ENCODE data around the gene CFAP221. TPM values are rescaled to one million over a fixed set of nuclear protein-coding genes. Genes with fewer than 3 reads are reported as not detected.

Gene CFAP221
- total and polyA plus RNA-seq, 2 experiments from 2014 or later = 0.42 to 0.65 TPM

DNA sequence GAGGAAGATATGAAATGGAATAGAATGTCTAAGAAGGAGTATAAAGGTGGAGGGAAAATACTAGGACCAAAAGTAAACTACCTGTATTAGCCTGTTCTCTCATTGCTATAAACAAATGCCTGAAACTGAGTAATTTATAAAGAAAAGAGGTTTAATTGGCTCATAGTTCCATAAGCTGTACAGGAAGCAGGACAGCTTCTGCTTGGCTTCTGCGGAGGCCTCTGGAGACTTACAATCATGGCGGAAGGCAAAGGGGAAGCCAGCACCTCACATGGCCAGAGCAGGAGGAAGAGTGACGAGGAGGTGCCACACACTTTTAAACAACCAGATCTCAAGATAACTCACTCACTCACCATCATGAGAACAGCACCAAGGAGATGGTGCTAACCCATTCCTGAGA is 101.9 kb downstream of the CFAP221 start:
- no peaks in the 10 kb centered on the region for H3K36me3 Mint-ChIP-seq (ENCODE audit: low read depth)
- H3K36me3 ChIP-seq (ENCODE audit: insufficient read depth) = no peaks in the 10 kb centered on the region
- no peaks in the 10 kb centered on the region for H3K27me3 ChIP-seq (ENCODE audit: insufficient read depth)
- DNase-seq (ENCODE audit: low spot score) (no peak), ATAC-seq (no peak)
- no peaks in the 10 kb centered on the region for H3F3A ChIP-seq (replicated peaks; ENCODE audit: low read depth)
- H3K79me2 ChIP-seq (replicated peaks; ENCODE audit: insufficient read depth) = no peaks in the 10 kb centered on the region
- H3K9me2 ChIP-seq (ENCODE audit: insufficient read depth) = no peaks in the 10 kb centered on the region
- H3K4me1 Mint-ChIP-seq = peaks cover 9% of the 10 kb centered on the region; the same call in 2 of the 3 replicates
- TF ChIP-seq CREB1 (CRISPR knock-in tag; IDR thresholded peaks at IDR 0.05; ENCODE audit: low read depth) (no peak), NANOG (IDR thresholded peaks at IDR 0.05; ENCODE audit: borderline replicate concordance) (no peak), EZH2phosphoT487 (IDR thresholded peaks at IDR 0.05; ENCODE audit: unreplicated experiment) (no peak), EZH2 (IDR thresholded peaks at IDR 0.05; ENCODE audit: low read depth, unreplicated experiment) (no peak), ZNF114 (CRISPR knock-in tag; IDR thresholded peaks at IDR 0.05) (no peak), ZNF331 (CRISPR knock-in tag; IDR thresholded peaks at IDR 0.05; ENCODE audit: low read depth) (no peak), POLR2AphosphoS5 (IDR thresholded peaks at IDR 0.05; ENCODE audit: low read depth) (no peak), STAT1 (IDR thresholded peaks at IDR 0.05; ENCODE audit: unreplicated experiment) (no peak), JUNB (IDR thresholded peaks at IDR 0.05; ENCODE audit: unreplicated experiment) (no peak)
- TF ChIP-seq, protein P1, sequence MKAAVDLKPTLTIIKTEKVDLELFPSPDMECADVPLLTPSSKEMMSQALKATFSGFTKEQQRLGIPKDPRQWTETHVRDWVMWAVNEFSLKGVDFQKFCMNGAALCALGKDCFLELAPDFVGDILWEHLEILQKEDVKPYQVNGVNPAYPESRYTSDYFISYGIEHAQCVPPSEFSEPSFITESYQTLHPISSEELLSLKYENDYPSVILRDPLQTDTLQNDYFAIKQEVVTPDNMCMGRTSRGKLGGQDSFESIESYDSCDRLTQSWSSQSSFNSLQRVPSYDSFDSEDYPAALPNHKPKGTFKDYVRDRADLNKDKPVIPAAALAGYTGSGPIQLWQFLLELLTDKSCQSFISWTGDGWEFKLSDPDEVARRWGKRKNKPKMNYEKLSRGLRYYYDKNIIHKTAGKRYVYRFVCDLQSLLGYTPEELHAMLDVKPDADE (IDR thresholded peaks at IDR 0.05) = no peak
- TF ChIP-seq, protein P2, sequence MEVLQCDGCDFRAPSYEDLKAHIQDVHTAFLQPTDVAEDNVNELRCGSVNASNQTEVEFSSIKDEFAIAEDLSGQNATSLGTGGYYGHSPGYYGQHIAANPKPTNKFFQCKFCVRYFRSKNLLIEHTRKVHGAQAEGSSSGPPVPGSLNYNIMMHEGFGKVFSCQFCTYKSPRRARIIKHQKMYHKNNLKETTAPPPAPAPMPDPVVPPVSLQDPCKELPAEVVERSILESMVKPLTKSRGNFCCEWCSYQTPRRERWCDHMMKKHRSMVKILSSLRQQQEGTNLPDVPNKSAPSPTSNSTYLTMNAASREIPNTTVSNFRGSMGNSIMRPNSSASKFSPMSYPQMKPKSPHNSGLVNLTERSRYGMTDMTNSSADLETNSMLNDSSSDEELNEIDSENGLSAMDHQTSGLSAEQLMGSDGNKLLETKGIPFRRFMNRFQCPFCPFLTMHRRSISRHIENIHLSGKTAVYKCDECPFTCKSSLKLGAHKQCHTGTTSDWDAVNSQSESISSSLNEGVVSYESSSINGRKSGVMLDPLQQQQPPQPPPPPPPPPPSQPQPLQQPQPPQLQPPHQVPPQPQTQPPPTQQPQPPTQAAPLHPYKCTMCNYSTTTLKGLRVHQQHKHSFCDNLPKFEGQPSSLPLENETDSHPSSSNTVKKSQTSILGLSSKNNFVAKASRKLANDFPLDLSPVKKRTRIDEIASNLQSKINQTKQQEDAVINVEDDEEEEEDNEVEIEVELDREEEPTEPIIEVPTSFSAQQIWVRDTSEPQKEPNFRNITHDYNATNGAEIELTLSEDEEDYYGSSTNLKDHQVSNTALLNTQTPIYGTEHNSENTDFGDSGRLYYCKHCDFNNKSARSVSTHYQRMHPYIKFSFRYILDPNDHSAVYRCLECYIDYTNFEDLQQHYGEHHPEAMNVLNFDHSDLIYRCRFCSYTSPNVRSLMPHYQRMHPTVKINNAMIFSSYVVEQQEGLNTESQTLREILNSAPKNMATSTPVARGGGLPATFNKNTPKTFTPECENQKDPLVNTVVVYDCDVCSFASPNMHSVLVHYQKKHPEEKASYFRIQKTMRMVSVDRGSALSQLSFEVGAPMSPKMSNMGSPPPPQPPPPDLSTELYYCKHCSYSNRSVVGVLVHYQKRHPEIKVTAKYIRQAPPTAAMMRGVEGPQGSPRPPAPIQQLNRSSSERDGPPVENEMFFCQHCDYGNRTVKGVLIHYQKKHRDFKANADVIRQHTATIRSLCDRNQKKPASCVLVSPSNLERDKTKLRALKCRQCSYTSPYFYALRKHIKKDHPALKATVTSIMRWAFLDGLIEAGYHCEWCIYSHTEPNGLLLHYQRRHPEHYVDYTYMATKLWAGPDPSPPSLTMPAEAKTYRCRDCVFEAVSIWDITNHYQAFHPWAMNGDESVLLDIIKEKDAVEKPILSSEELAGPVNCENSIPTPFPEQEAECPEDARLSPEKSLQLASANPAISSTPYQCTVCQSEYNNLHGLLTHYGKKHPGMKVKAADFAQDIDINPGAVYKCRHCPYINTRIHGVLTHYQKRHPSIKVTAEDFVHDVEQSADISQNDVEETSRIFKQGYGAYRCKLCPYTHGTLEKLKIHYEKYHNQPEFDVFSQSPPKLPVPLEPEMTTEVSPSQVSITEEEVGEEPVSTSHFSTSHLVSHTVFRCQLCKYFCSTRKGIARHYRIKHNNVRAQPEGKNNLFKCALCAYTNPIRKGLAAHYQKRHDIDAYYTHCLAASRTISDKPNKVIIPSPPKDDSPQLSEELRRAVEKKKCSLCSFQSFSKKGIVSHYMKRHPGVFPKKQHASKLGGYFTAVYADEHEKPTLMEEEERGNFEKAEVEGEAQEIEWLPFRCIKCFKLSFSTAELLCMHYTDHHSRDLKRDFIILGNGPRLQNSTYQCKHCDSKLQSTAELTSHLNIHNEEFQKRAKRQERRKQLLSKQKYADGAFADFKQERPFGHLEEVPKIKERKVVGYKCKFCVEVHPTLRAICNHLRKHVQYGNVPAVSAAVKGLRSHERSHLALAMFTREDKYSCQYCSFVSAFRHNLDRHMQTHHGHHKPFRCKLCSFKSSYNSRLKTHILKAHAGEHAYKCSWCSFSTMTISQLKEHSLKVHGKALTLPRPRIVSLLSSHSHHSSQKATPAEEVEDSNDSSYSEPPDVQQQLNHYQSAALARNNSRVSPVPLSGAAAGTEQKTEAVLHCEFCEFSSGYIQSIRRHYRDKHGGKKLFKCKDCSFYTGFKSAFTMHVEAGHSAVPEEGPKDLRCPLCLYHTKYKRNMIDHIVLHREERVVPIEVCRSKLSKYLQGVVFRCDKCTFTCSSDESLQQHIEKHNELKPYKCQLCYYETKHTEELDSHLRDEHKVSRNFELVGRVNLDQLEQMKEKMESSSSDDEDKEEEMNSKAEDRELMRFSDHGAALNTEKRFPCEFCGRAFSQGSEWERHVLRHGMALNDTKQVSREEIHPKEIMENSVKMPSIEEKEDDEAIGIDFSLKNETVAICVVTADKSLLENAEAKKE (CRISPR knock-in tag; IDR thresholded peaks at IDR 0.05) = no peak
- TF ChIP-seq, protein P3, sequence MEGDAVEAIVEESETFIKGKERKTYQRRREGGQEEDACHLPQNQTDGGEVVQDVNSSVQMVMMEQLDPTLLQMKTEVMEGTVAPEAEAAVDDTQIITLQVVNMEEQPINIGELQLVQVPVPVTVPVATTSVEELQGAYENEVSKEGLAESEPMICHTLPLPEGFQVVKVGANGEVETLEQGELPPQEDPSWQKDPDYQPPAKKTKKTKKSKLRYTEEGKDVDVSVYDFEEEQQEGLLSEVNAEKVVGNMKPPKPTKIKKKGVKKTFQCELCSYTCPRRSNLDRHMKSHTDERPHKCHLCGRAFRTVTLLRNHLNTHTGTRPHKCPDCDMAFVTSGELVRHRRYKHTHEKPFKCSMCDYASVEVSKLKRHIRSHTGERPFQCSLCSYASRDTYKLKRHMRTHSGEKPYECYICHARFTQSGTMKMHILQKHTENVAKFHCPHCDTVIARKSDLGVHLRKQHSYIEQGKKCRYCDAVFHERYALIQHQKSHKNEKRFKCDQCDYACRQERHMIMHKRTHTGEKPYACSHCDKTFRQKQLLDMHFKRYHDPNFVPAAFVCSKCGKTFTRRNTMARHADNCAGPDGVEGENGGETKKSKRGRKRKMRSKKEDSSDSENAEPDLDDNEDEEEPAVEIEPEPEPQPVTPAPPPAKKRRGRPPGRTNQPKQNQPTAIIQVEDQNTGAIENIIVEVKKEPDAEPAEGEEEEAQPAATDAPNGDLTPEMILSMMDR (conservative IDR thresholded peaks at IDR 0.05; ENCODE audit: low read depth in 2 of 2) = no peak
- TF ChIP-seq, protein P4, sequence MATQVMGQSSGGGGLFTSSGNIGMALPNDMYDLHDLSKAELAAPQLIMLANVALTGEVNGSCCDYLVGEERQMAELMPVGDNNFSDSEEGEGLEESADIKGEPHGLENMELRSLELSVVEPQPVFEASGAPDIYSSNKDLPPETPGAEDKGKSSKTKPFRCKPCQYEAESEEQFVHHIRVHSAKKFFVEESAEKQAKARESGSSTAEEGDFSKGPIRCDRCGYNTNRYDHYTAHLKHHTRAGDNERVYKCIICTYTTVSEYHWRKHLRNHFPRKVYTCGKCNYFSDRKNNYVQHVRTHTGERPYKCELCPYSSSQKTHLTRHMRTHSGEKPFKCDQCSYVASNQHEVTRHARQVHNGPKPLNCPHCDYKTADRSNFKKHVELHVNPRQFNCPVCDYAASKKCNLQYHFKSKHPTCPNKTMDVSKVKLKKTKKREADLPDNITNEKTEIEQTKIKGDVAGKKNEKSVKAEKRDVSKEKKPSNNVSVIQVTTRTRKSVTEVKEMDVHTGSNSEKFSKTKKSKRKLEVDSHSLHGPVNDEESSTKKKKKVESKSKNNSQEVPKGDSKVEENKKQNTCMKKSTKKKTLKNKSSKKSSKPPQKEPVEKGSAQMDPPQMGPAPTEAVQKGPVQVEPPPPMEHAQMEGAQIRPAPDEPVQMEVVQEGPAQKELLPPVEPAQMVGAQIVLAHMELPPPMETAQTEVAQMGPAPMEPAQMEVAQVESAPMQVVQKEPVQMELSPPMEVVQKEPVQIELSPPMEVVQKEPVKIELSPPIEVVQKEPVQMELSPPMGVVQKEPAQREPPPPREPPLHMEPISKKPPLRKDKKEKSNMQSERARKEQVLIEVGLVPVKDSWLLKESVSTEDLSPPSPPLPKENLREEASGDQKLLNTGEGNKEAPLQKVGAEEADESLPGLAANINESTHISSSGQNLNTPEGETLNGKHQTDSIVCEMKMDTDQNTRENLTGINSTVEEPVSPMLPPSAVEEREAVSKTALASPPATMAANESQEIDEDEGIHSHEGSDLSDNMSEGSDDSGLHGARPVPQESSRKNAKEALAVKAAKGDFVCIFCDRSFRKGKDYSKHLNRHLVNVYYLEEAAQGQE (IDR thresholded peaks at IDR 0.05; ENCODE audit: unreplicated experiment) = no peak
- no peak overlapping the region for H3K4me3 Mint-ChIP-seq
- H2AFZ ChIP-seq = no peak overlapping the region
- no peak overlapping the region for H3K4me2 ChIP-seq
- H3K27ac Mint-ChIP-seq = no peak overlapping the region
- H3K27me3 Mint-ChIP-seq (ENCODE audit: insufficient read depth, low read depth, poor library complexity) = no peaks in the 10 kb centered on the region
- H3K4me3 ChIP-seq = no peak overlapping the region
- peaks cover 5% of the 10 kb centered on the region; the same call in 1 of the 2 replicates for H3K4me1 ChIP-seq (ENCODE audit: insufficient read depth)
- no peaks in the 10 kb centered on the region for H3K9me3 Mint-ChIP-seq
- H3K27ac ChIP-seq (ENCODE audit: low read depth) = no peak overlapping the region
- H4K20me1 ChIP-seq (replicated peaks; ENCODE audit: insufficient read depth) = no peaks in the 10 kb centered on the region

Measured in GM23338 (cell line).